Fibroblast of mammary gland (primary cell): ENCODE data around the gene NRG3.

Experiments
- DNase-seq: peaks from one replicate; pipeline ENCODE4 v3.0.0-alpha.2; 2010; ENCODE audit warnings: low read depth
- H3K4me3 ChIP-seq: 2 replicates; pipeline ENCODE4 v1.5.1; 2011; ENCODE audit warnings: low read depth, mild to moderate bottlenecking, low read length, moderate library complexity; ENCODE audit not compliant: control insufficient read depth
- TF ChIP-seq, protein P1 (sequence below): conservative IDR thresholded peaks from 2 replicates; pipeline ENCODE4 v1.5.1; 2011; ENCODE audit warnings: low read depth, low read length, inconsistent platforms; ENCODE audit not compliant: control insufficient read depth, insufficient read depth

The NRG3 gene

DNA sequence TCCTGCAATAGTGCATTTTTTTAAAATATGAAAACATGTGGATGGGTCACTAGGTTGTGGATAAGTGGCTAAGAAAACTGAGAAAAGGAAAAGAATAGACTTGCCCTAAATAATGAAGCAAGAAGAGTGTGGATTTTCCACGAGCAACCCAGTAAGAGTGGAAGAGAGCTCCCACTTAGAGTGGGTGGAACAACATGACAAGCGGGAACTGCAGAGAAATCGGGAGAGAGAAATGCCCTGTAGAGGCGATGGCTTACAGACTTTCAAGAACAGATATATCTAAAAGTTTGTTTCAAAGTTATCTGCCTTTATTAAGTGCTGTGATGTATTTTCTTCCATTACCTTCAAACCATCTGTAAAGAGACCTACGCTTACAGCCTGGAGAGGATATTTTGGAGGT is 26.1 kb upstream of the NRG3 start:
- no peak overlapping the region for H3K4me3 ChIP-seq
- DNase-seq: no peak
- TF ChIP-seq, protein P1, sequence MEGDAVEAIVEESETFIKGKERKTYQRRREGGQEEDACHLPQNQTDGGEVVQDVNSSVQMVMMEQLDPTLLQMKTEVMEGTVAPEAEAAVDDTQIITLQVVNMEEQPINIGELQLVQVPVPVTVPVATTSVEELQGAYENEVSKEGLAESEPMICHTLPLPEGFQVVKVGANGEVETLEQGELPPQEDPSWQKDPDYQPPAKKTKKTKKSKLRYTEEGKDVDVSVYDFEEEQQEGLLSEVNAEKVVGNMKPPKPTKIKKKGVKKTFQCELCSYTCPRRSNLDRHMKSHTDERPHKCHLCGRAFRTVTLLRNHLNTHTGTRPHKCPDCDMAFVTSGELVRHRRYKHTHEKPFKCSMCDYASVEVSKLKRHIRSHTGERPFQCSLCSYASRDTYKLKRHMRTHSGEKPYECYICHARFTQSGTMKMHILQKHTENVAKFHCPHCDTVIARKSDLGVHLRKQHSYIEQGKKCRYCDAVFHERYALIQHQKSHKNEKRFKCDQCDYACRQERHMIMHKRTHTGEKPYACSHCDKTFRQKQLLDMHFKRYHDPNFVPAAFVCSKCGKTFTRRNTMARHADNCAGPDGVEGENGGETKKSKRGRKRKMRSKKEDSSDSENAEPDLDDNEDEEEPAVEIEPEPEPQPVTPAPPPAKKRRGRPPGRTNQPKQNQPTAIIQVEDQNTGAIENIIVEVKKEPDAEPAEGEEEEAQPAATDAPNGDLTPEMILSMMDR: no peak

DNA sequence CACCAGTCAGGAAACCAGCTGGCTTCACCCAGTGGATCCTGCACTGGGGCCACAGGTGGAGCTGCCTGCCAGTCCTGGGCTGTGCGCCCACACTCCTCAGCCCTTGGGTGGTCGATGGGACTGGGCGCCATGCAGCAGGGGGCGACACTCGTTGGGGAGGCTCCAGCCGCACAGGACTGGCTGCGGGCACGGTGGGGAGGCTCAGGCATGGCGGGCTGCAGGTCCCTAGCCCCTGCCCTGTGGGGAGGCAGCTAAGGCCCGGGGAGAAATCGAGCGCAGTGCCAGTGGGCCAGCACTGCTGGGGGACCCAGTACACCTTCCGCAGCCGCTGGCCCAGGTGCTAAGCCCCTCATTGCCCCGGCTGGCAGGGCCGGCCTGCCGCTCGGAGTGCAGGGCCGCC is 12.4 kb upstream of the NRG3 start:
- H3K4me3 ChIP-seq: no peak overlapping the region
- DNase-seq: no peak
- TF ChIP-seq, protein P1: no peak

DNA sequence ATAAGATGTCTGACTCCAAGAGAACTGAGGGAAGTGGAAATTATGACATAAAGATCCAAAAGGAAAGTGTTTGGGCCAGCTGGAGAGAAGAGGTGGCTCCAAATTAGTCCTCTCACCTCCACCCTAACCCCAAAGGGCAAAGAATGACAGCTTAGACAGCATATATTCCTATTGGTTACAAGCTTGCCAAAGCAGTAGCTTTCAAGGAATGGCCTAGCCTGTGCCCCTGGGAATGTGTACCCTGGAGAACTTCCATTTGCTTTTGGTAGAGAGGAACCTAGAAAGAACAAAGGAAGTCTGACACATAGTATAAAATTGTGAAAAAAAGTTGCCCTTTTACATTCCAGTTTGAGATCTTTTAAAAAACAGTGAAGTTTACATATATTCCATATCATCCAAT is 11.2 kb upstream of the NRG3 start:
- H3K4me3 ChIP-seq: no peak overlapping the region
- no peak for DNase-seq
- TF ChIP-seq, protein P1: no peak

DNA sequence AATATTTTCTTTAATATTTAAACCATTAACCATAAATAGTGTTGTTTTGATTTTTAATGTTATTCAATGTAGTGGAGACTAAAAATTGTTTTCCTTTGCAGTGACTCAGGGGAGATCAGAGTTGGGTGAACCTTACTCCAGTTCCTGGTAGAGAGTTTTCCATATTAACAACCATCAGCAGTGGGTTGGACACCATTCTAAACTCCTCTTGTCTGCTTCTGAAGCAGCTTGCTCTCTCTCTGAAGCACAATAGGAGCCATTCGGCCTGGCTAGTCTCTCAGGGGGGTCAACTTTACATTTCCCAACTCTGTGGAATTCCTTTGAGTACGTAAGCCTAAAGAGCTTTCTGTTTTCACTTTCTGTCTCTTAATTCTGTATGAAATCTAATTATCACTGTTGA is 9.4 kb upstream of the NRG3 start:
- TF ChIP-seq, protein P1: no peak
- no peak for DNase-seq
- no peak overlapping the region for H3K4me3 ChIP-seq

GRCh38 chr10:81866753-81867152 is 8.2 kb upstream of the NRG3 start:
- TF ChIP-seq, protein P1: no peak
- H3K4me3 ChIP-seq: no peak overlapping the region
- DNase-seq: peak; percentile 2

DNA sequence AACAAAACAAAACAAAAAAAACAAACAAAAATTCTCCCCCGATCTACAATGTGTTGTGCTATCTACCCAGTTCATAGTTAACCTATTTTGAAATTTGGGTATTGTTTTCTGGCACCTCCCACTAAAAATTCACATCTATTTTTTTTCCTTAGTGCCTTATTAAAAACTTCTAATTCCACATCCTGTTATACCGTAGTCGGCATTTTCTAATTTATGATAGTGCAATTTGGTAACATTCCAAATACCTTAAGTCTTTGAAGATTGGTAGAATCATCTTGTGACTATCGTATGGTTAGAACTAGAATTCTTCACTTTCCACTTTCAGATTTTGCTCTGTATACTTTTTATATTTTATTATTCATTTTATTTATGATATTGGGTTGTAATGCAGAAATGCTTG is 4.5 kb upstream of the NRG3 start:
- TF ChIP-seq, protein P1: no peak

GRCh38 chr10:81871558-81871957 is 3.4 kb upstream of the NRG3 start:
- no peak overlapping the region for H3K4me3 ChIP-seq
- TF ChIP-seq, protein P1: no peak
- no peak for DNase-seq

More for the DNA sequence above, 4.5 kb upstream of the NRG3 start:
- DNase-seq: no peak
- no peak overlapping the region for H3K4me3 ChIP-seq
